ENCODE data around the gene LILRB3. TPM values are rescaled to one million over a fixed set of nuclear protein-coding genes. Genes with fewer than 3 reads are reported as not detected.
"Not testable (repeated sequence)": the region's sequence is repeated elsewhere in the genome, so short reads cannot be mapped to it uniquely, and the experiment has no call there.

The LILRB3 gene
- total RNA-seq, 4 donors from 2014 or later = 7.8 to 18.8 (median 8.3) TPM; not detected in 1

GRCh38 chr19:54197121-54197520, 25.7 kb downstream of the LILRB3 start:
- TF ChIP-seq POLR2A (IDR thresholded peaks at IDR 0.05) = no peak
- Histone ChIP-seq H3K4me1 (peaks cover 9 to 26% (median 18%) of the 10 kb centered on the region in 3 donors), H3K27ac (no peak overlapping the region), H3K9me3 (no peaks in the 10 kb centered on the region), H3K27me3 (no peaks in the 10 kb centered on the region), H3K36me3 (peaks cover 0 to 46% (median 8%) of the 10 kb centered on the region in 3 donors), H3K4me3 (no peak overlapping the region)
- intact Hi-C loops (cut with DNase I) = no loop called here
- DNase-seq = no peak
- WGBS, 2 donors = 56 to 64% methylated on average over 3 of the region's 3 CpGs

GRCh38 chr19:54196536-54196935, 26.3 kb downstream of the LILRB3 start:
- 70 to 87% methylated on average over 7 of the region's 7 CpGs for WGBS, 2 donors
- Histone ChIP-seq H3K9me3 (no peaks in the 10 kb centered on the region), H3K27ac (no peak overlapping the region), H3K4me3 (no peak overlapping the region), H3K4me1 (peaks cover 9 to 26% (median 18%) of the 10 kb centered on the region in 3 donors), H3K36me3 (peaks cover 0 to 42% (median 8%) of the 10 kb centered on the region in 3 donors), H3K27me3 (no peaks in the 10 kb centered on the region)
- DNase-seq = no peak
- intact Hi-C loops (cut with DNase I) = no loop called here
- TF ChIP-seq CTCF (IDR thresholded peaks at IDR 0.05) (no peak), POLR2A (IDR thresholded peaks at IDR 0.05) (no peak)

GRCh38 chr19:54194463-54194862, 28.3 kb downstream of the LILRB3 start:
- DNase-seq; H3K27ac ChIP-seq; intact Hi-C loops (cut with DNase I); H3K27me3 ChIP-seq; H3K9me3 ChIP-seq; H3K4me3 ChIP-seq: not testable (repeated sequence)
- Histone ChIP-seq H3K36me3 (peaks cover 0 to 38% (median 8%) of the 10 kb centered on the region in 3 donors), H3K4me1 (peaks cover 8 to 17% (median 12%) of the 10 kb centered on the region in 3 donors)
- WGBS, 2 donors = 82 to 86% methylated on average over 9 to 12 of the region's 12 CpGs

GRCh38 chr19:54193011-54193410, 29.8 kb downstream of the LILRB3 start:
- no peak for DNase-seq
- WGBS, 2 donors = 84 to 94% methylated on average over 9 to 11 of the region's 11 CpGs
- Histone ChIP-seq H3K27ac (no peak overlapping the region), H3K36me3 (peaks cover 0 to 38% (median 8%) of the 10 kb centered on the region in 3 donors), H3K9me3 (no peaks in the 10 kb centered on the region), H3K4me3 (no peak overlapping the region), H3K4me1 (peaks cover 16 to 28% (median 20%) of the 10 kb centered on the region in 3 donors), H3K27me3 (no peaks in the 10 kb centered on the region)
- intact Hi-C loops (cut with DNase I) = no loop called here
- no peak for TF ChIP-seq POLR2A (IDR thresholded peaks at IDR 0.05)
- TF ChIP-seq CTCF (IDR thresholded peaks at IDR 0.05) = no peak

- Histone ChIP-seq H3K4me1 (peaks cover 16 to 38% (median 22%) of the 10 kb centered on the region in 3 donors), H3K4me3 (peak overlapping the region; percentile 75 to 95 (median 87)), H3K9me3 (no peaks in the 10 kb centered on the region), H3K27ac (peak overlapping the region; percentile 90 to 99 (median 97)), H3K27me3 (no peaks in the 10 kb centered on the region), H3K36me3 (peaks cover 0 to 44% (median 8%) of the 10 kb centered on the region in 3 donors)
- intact Hi-C loops (cut with DNase I) = no loop called here
- TF ChIP-seq POLR2A (IDR thresholded peaks at IDR 0.05) (no peak), CTCF (IDR thresholded peaks at IDR 0.05) (no peak)
- WGBS, 2 donors = 61 to 65% methylated on average over 18 to 19 of the region's 19 CpGs
- no peak for DNase-seq
Observed at GRCh38 chr19:54191811-54192453, 30.9 kb downstream of the LILRB3 start.

GRCh38 chr19:54191011-54191810, 31.6 kb downstream of the LILRB3 start, which contains the start of gene TSEN34:
TSEN34 (plus strand) TSS chr19:54191308; CDS start chr19:54191365, 57 bp downstream.
- 0% methylated on average over 2 to 18 of the region's 77 CpGs for WGBS, 2 donors
- peaks cover 0 to 52% (median 8%) of the 10 kb centered on the region in 3 donors for H3K36me3 ChIP-seq
- H3K4me3 ChIP-seq = peak within 1 kb of the TSS; percentile 75 to 95 (median 87)
- intact Hi-C loops (cut with DNase I) = no loop called here
- TF ChIP-seq POLR2A (IDR thresholded peaks at IDR 0.05) = peak in 2 of 4 donors; percentile 46 to 84
- peak in 2 of 6 experiments; percentile 4 to 9 for TF ChIP-seq CTCF (IDR thresholded peaks at IDR 0.05)
- no peaks in the 10 kb centered on the region for H3K9me3 ChIP-seq
- H3K4me1 ChIP-seq = peaks cover 16 to 38% (median 22%) of the 10 kb centered on the region in 3 donors
- no peak for DNase-seq
- H3K27ac ChIP-seq = peak within 1 kb of the TSS; percentile 90 to 99 (median 97)
- no peaks in the 10 kb centered on the region for H3K27me3 ChIP-seq

Measured in esophagus squamous epithelium (tissue), 5 donors.